ENCODE results near the gene ODAD2. TPM values are rescaled to one million over a fixed set of nuclear protein-coding genes. Genes with fewer than 3 reads are reported as not detected.

ODAD2 gene
- total RNA-seq, 2 experiments from 2014 or later, result not detected

- no peaks in the 10 kb centered on the region for H3K27me3 ChIP-seq (ENCODE audit: control insufficient read depth in 1 of 2, insufficient read depth in 2 of 2, low read length in 2 of 2)
- intact Hi-C loops (cut with DNase I, micrococcal nuclease), result no loop called here
- H3K4me3 Mint-ChIP-seq, result no peak overlapping the region
- no peaks in the 10 kb centered on the region for H3K9me3 ChIP-seq (ENCODE audit: control insufficient read depth in 1 of 2, insufficient read depth in 1 of 2, low read length in 2 of 2)
- peaks cover 15% of the 10 kb centered on the region for H3K27me3 Mint-ChIP-seq
- no peaks in the 10 kb centered on the region for H3K9me3 Mint-ChIP-seq
- ChIA-PET CTCF (no interaction called here), POLR2A (no interaction called here)
- H3K36me3 ChIP-seq (ENCODE audit: insufficient read depth, low read length), result no peaks in the 10 kb centered on the region
- no peak overlapping the region for H3K27ac ChIP-seq (ENCODE audit: low read depth in 1 of 2, low read length in 2 of 2)
- no peak overlapping the region for H3K27ac Mint-ChIP-seq
- ATAC-seq (ENCODE audit: poor library complexity) (no peak), DNase-seq (no peak)
- H3K4me1 ChIP-seq (ENCODE audit: insufficient read depth, low read length), result no peaks in the 10 kb centered on the region
- TF ChIP-seq, protein P1, sequence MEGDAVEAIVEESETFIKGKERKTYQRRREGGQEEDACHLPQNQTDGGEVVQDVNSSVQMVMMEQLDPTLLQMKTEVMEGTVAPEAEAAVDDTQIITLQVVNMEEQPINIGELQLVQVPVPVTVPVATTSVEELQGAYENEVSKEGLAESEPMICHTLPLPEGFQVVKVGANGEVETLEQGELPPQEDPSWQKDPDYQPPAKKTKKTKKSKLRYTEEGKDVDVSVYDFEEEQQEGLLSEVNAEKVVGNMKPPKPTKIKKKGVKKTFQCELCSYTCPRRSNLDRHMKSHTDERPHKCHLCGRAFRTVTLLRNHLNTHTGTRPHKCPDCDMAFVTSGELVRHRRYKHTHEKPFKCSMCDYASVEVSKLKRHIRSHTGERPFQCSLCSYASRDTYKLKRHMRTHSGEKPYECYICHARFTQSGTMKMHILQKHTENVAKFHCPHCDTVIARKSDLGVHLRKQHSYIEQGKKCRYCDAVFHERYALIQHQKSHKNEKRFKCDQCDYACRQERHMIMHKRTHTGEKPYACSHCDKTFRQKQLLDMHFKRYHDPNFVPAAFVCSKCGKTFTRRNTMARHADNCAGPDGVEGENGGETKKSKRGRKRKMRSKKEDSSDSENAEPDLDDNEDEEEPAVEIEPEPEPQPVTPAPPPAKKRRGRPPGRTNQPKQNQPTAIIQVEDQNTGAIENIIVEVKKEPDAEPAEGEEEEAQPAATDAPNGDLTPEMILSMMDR (IDR thresholded peaks at IDR 0.05), result no peak
- no peaks in the 10 kb centered on the region for H3K4me1 Mint-ChIP-seq (ENCODE audit: low read depth)
- H3K4me3 ChIP-seq (ENCODE audit: low read length), result no peak overlapping the region
- no peaks in the 10 kb centered on the region for H3K36me3 Mint-ChIP-seq (ENCODE audit: low read depth)
Observed at GRCh38 chr10:27914888-27915287, 84.0 kb downstream of the ODAD2 start.

GRCh38 chr10:27912231-27912630, 86.6 kb downstream of the ODAD2 start:
- Histone ChIP-seq H3K27me3 (ENCODE audit: control insufficient read depth in 1 of 2, insufficient read depth in 2 of 2, low read length in 2 of 2) (no peaks in the 10 kb centered on the region), H3K9me3 (ENCODE audit: control insufficient read depth in 1 of 2, insufficient read depth in 1 of 2, low read length in 2 of 2) (no peaks in the 10 kb centered on the region), H3K4me3 (ENCODE audit: low read length) (no peak overlapping the region), H3K4me1 (ENCODE audit: insufficient read depth, low read length) (no peaks in the 10 kb centered on the region), H3K36me3 (ENCODE audit: insufficient read depth, low read length) (no peaks in the 10 kb centered on the region), H3K27ac (ENCODE audit: low read depth in 1 of 2, low read length in 2 of 2) (no peak overlapping the region)
- POLR2A ChIA-PET, result no interaction called here
- no peak overlapping the region for H3K27ac Mint-ChIP-seq
- H3K27me3 Mint-ChIP-seq, result peaks cover 15% of the 10 kb centered on the region
- H3K9me3 Mint-ChIP-seq, result no peaks in the 10 kb centered on the region
- ATAC-seq (ENCODE audit: poor library complexity) (no peak), DNase-seq (no peak)
- H3K4me1 Mint-ChIP-seq (ENCODE audit: low read depth), result no peaks in the 10 kb centered on the region
- intact Hi-C loops (cut with DNase I, micrococcal nuclease), result no loop called here
- H3K4me3 Mint-ChIP-seq, result no peak overlapping the region
- TF ChIP-seq, protein P1 (IDR thresholded peaks at IDR 0.05), result no peak
- CTCF ChIA-PET, result no interaction called here
- H3K36me3 Mint-ChIP-seq (ENCODE audit: low read depth), result no peaks in the 10 kb centered on the region

- H3K27ac ChIP-seq (ENCODE audit: low read depth in 1 of 2, low read length in 2 of 2), result no peak overlapping the region
- DNase-seq (no peak), ATAC-seq (ENCODE audit: poor library complexity) (no peak)
- no peaks in the 10 kb centered on the region for H3K9me3 Mint-ChIP-seq
- TF ChIP-seq, protein P1 (IDR thresholded peaks at IDR 0.05), result no peak
- no peak overlapping the region for H3K4me3 Mint-ChIP-seq
- no peak overlapping the region for H3K4me3 ChIP-seq (ENCODE audit: low read length)
- H3K36me3 ChIP-seq (ENCODE audit: insufficient read depth, low read length), result no peaks in the 10 kb centered on the region
- H3K4me1 Mint-ChIP-seq (ENCODE audit: low read depth), result no peaks in the 10 kb centered on the region
- CTCF ChIA-PET, result no interaction called here
- POLR2A ChIA-PET, result no interaction called here
- intact Hi-C loops (cut with DNase I, micrococcal nuclease), result no loop called here
- no peak overlapping the region for H3K27ac Mint-ChIP-seq
- no peaks in the 10 kb centered on the region for H3K27me3 ChIP-seq (ENCODE audit: control insufficient read depth in 1 of 2, insufficient read depth in 2 of 2, low read length in 2 of 2)
- H3K27me3 Mint-ChIP-seq, result peaks cover 15% of the 10 kb centered on the region
- H3K4me1 ChIP-seq (ENCODE audit: insufficient read depth, low read length), result no peaks in the 10 kb centered on the region
- no peaks in the 10 kb centered on the region for H3K36me3 Mint-ChIP-seq (ENCODE audit: low read depth)
- H3K9me3 ChIP-seq (ENCODE audit: control insufficient read depth in 1 of 2, insufficient read depth in 1 of 2, low read length in 2 of 2), result no peaks in the 10 kb centered on the region
Observed at GRCh38 chr10:27911539-27911938, 87.3 kb downstream of the ODAD2 start.

Measured in CD4-positive, alpha-beta T cell (primary cell).